Measurements from ENCODE around the gene DOCK6. TPM values are rescaled to one million over a fixed set of nuclear protein-coding genes. Genes with fewer than 3 reads are reported as not detected.

DOCK6 gene
- total RNA-seq, 2 donors from 2014 or later: 77.1 to 89.2 TPM

DNA sequence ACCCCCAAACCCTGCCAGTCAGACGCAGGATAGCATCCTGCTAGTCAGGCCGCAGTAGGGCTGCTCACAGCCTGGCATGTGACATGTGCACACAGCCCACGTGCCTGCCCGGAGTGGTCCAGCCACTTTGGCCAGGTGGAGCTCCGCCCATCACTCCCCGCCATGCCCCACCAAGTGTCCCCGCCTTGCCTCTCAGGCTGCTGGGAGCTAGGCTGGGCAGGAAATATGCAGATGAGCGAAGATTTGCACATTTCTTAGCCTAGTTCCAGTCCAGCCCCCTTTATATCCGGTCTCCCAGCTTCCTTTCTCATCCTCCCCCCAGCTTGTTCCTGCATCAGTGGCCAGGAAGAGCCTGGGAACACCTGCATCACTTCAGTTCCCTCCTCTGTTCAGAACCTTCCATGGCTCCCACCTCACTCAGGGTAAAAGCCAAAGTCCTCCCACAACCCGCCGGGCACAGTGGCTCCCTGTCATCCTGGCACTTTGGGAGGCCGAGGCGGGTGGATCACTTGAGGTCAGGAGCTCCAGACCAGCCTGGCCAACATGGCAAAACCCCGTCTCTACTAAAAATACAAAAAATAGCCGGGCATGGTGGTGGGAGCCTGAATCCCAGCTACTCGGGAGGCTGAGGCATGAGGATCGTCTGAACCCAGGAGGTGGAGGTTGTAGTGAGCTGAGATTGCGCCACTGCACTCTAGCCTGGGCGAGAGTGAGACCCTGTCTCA lies 2.3 kb upstream of the DOCK6 start:
- intact Hi-C loops (cut with DNase I): no loop called here
- WGBS, 2 donors: 79 to 92% methylated on average over 14 to 19 of the region's 19 CpGs
- Histone ChIP-seq H3K9me3 (no peaks in the 10 kb centered on the region), H3K4me3 (no peak overlapping the region), H3K36me3 (replicated peaks in 1 of 2; ENCODE audit: insufficient read depth in 1 of 2, low read depth in 2 of 2) (no peaks in the 10 kb centered on the region), H3K27ac (peak overlapping the region in 3 of 4 donors; percentile 21 to 61 (median 29)), H3K27me3 (no peaks in the 10 kb centered on the region), H3K4me1 (peaks cover 27% of the 10 kb centered on the region)
- ATAC-seq (no peak), DNase-seq (peak in 3 of 4 donors; percentile 34 to 47 (median 37))
- TF ChIP-seq, protein P1, sequence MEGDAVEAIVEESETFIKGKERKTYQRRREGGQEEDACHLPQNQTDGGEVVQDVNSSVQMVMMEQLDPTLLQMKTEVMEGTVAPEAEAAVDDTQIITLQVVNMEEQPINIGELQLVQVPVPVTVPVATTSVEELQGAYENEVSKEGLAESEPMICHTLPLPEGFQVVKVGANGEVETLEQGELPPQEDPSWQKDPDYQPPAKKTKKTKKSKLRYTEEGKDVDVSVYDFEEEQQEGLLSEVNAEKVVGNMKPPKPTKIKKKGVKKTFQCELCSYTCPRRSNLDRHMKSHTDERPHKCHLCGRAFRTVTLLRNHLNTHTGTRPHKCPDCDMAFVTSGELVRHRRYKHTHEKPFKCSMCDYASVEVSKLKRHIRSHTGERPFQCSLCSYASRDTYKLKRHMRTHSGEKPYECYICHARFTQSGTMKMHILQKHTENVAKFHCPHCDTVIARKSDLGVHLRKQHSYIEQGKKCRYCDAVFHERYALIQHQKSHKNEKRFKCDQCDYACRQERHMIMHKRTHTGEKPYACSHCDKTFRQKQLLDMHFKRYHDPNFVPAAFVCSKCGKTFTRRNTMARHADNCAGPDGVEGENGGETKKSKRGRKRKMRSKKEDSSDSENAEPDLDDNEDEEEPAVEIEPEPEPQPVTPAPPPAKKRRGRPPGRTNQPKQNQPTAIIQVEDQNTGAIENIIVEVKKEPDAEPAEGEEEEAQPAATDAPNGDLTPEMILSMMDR (IDR thresholded peaks at IDR 0.05): no peak
- TF ChIP-seq POLR2A (IDR thresholded peaks at IDR 0.05): no peak

DNA sequence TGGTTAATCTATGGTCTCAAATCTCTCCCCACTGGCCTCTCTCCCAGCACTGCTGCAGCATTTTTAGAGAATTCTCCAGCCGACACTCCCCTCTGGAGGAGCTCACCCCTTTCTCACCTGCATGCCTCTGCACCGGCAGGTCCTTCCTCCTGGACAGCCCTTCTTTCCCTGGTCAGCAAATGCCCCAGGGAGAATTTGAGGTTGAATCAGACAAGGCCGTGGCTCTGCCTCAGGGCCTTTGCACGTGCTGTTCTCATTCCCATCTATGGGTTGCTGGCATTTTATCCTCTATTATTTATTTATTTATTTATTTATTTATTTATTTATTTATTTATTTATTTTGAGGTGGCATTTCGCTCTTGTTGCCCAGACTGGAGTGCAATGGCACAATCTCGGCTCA lies 1.4 kb upstream of the DOCK6 start:
- DNase-seq (no peak), ATAC-seq (no peak)
- intact Hi-C loops (cut with DNase I): no loop called here
- no peaks in the 10 kb centered on the region for H3K27me3 ChIP-seq
- H3K4me3 ChIP-seq: no peak overlapping the region
- H3K9me3 ChIP-seq: no peaks in the 10 kb centered on the region
- TF ChIP-seq POLR2A (IDR thresholded peaks at IDR 0.05): no peak
- TF ChIP-seq, protein P1 (IDR thresholded peaks at IDR 0.05): no peak
- no peak overlapping the region for H3K27ac ChIP-seq
- no peaks in the 10 kb centered on the region for H3K36me3 ChIP-seq (replicated peaks in 1 of 2; ENCODE audit: insufficient read depth in 1 of 2, low read depth in 2 of 2)
- H3K4me1 ChIP-seq: peaks cover 27% of the 10 kb centered on the region
- 95 to 98% methylated on average over 6 of the region's 6 CpGs for WGBS, 2 donors

DNA sequence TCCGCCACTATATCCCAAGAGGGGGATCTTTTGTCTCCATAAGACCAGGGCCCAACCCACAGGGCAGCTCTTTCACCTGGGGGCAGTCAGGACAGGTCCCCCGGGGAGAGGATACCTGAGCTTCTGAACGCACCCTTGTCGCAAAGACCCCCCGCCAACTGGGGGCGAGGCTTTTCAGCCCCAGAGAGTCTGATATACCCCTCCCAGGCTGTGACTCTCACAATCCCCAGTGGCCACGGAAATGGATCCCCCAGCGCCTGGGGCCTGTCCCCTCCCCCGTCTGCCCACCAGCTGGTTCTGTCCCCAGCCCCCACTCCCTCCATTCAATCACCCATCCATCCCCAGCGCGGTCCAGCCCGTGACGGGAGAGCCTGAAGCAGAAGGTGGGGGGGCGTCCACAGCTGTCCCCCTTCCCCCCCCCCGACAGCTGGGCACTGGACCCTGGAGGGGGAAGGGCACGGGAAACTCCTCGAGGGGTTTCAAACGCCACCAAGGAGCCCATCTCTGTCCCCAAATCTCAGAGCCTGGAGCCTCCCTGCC lies 823 bp downstream of the DOCK6 start:
- no peak for ATAC-seq
- Histone ChIP-seq H3K9me3 (no peaks in the 10 kb centered on the region), H3K27me3 (no peaks in the 10 kb centered on the region), H3K36me3 (replicated peaks in 1 of 2; ENCODE audit: insufficient read depth in 1 of 2, low read depth in 2 of 2) (no peaks in the 10 kb centered on the region), H3K4me1 (peaks cover 27% of the 10 kb centered on the region), H3K4me3 (peak overlapping the region; percentile 91 to 94), H3K27ac (peak overlapping the region; percentile 31 to 79 (median 64))
- no peak for TF ChIP-seq POLR2A (IDR thresholded peaks at IDR 0.05)
- TF ChIP-seq, protein P1 (IDR thresholded peaks at IDR 0.05): no peak
- 26 to 91% methylated on average over 1 to 18 of the region's 18 CpGs for WGBS, 2 donors
- DNase-seq: no peak
- intact Hi-C loops (cut with DNase I): no loop called here

- no peaks in the 10 kb centered on the region for H3K36me3 ChIP-seq (replicated peaks in 1 of 2; ENCODE audit: insufficient read depth in 1 of 2, low read depth in 2 of 2)
- 81 to 89% methylated on average over 5 of the region's 5 CpGs for WGBS, 2 donors
- no peak overlapping the region for H3K4me3 ChIP-seq
- H3K4me1 ChIP-seq: peaks cover 25% of the 10 kb centered on the region
- H3K9me3 ChIP-seq: no peaks in the 10 kb centered on the region
- DNase-seq (no peak), ATAC-seq (no peak)
- no peak for TF ChIP-seq POLR2A (IDR thresholded peaks at IDR 0.05)
- TF ChIP-seq, protein P1 (IDR thresholded peaks at IDR 0.05): no peak
- H3K27ac ChIP-seq: peak overlapping the region in 1 of 4 donors; percentile 79
- intact Hi-C loops (cut with DNase I): no loop called here
- H3K27me3 ChIP-seq: no peaks in the 10 kb centered on the region
Measured at GRCh38 chr19:11260996-11261395, 1.3 kb downstream of the DOCK6 start.
